WTC11 (cell line): Measurements from ENCODE around the gene FA2H. TPM values are rescaled to one million over a fixed set of nuclear protein-coding genes. Genes with fewer than 3 reads are reported as not detected.

Source experiments
- ATAC-seq: fragments of 200-7000 bp; cut with Tn5 transposase; 2 replicates; pipeline ENCODE4 v1.10.0; 2021; ENCODE audit warnings: mild to moderate bottlenecking, moderate library complexity
- CTCF ChIA-PET: fragments of 300-600 bp; sonication (Branson Sonifier 250); formaldehyde crosslinking; loops from one replicate; lab custom pipeline; 2021; ENCODE audit warnings: antibody characterized with exemption; lab: Charles Lee
- POLR2A ChIA-PET: fragments of 350-600 bp; sonication (Branson Sonifier 250); formaldehyde crosslinking; loops from one replicate; lab custom pipeline; 2021; ENCODE audit warnings: antibody characterized with exemption; lab: Charles Lee
- DNase-seq: peaks from one replicate; pipeline ENCODE4 v3.0.0; 2021; ENCODE audit warnings: low spot score
- H3K27ac Mint-ChIP-seq: 2 replicates; pipeline ENCODE4 v1.8.0; 2021; ENCODE audit warnings: mixed read lengths
- H3K27me3 Mint-ChIP-seq: 2 replicates; pipeline ENCODE4 v1.8.0; 2021; ENCODE audit warnings: low read depth, mild to moderate bottlenecking, moderate library complexity, mixed read lengths
- H3K36me3 Mint-ChIP-seq: 2 replicates; pipeline ENCODE4 v1.8.0; 2021; ENCODE audit warnings: mixed read lengths
- H3K4me1 Mint-ChIP-seq: 2 replicates; pipeline ENCODE4 v1.8.0; 2022; ENCODE audit warnings: mixed read lengths
- H3K4me3 Mint-ChIP-seq: 2 replicates; pipeline ENCODE4 v1.8.0; 2021; ENCODE audit warnings: mild to moderate bottlenecking, moderate library complexity, mixed read lengths
- H3K9me3 Mint-ChIP-seq: 2 replicates; pipeline ENCODE4 v1.8.0; 2021; ENCODE audit warnings: mixed read lengths
- FOXK1 ChIP-seq: sonication (generic); formaldehyde crosslinking; IDR thresholded peaks from 2 replicates; pipeline ENCODE4 v1.8.0; 2022; ENCODE audit warnings: mild to moderate bottlenecking, moderate library complexity, missing genetic modification reagents
- FOXP4 ChIP-seq: sonication (generic); formaldehyde crosslinking; IDR thresholded peaks from 2 replicates; pipeline ENCODE4 v1.8.0; 2022; ENCODE audit warnings: mild to moderate bottlenecking, missing genetic modification reagents
- GRHL2 ChIP-seq: fragments of 250-450 bp; sonication (Bioruptor Pico); IDR thresholded peaks from 2 replicates; pipeline ENCODE4 v1.8.0; 2022; ENCODE audit warnings: mild to moderate bottlenecking, moderate library complexity; ENCODE audit not compliant: insufficient replicate concordance, severe bottlenecking
- MYBL2 ChIP-seq: sonication (generic); formaldehyde crosslinking; IDR thresholded peaks from 2 replicates; pipeline ENCODE4 v1.8.1; 2023; ENCODE audit warnings: mild to moderate bottlenecking, moderate library complexity, missing genetic modification reagents
- RORB ChIP-seq: fragments of 250-450 bp; sonication (Bioruptor Pico); IDR thresholded peaks from 2 replicates; pipeline ENCODE4 v1.9.0; 2021; ENCODE audit warnings: mild to moderate bottlenecking
- SP1 ChIP-seq: sonication (generic); formaldehyde crosslinking; conservative IDR thresholded peaks from 2 replicates; pipeline ENCODE4 v1.8.1; 2022; ENCODE audit warnings: missing genetic modification reagents
- TEAD1 ChIP-seq: sonication (generic); formaldehyde crosslinking; IDR thresholded peaks from 2 replicates; pipeline ENCODE4 v1.8.0; 2022; ENCODE audit warnings: mild to moderate bottlenecking, missing genetic modification reagents
- TP53 ChIP-seq: sonication (generic); formaldehyde crosslinking; IDR thresholded peaks from 2 replicates; pipeline ENCODE4 v1.8.1; 2023; ENCODE audit warnings: mild to moderate bottlenecking, missing genetic modification reagents
- ZNF121 ChIP-seq: sonication (generic); formaldehyde crosslinking; IDR thresholded peaks from 2 replicates; pipeline ENCODE4 v1.8.0; 2023; ENCODE audit warnings: missing genetic modification reagents
- ZNF138 ChIP-seq: sonication (generic); formaldehyde crosslinking; conservative IDR thresholded peaks from 2 replicates; pipeline ENCODE4 v1.8.1; 2022; ENCODE audit warnings: mild to moderate bottlenecking, moderate library complexity, missing genetic modification reagents
- ZNF317 ChIP-seq: sonication (generic); formaldehyde crosslinking; IDR thresholded peaks from 2 replicates; pipeline ENCODE4 v1.8.1; 2023; ENCODE audit warnings: low read depth, mild to moderate bottlenecking, moderate library complexity, missing genetic modification reagents, borderline replicate concordance
- ZNF416 ChIP-seq: fragments of 250-450 bp; sonication (Bioruptor Pico); IDR thresholded peaks from 2 replicates; pipeline ENCODE4 v1.9.0; 2021; ENCODE audit warnings: mild to moderate bottlenecking, inconsistent platforms
- ZSCAN18 ChIP-seq: fragments of 250-450 bp; sonication (Bioruptor Pico); IDR thresholded peaks from 2 replicates; pipeline ENCODE4 v2.1.2; 2022; ENCODE audit warnings: mild to moderate bottlenecking, moderate library complexity
- total RNA-seq: library from RNA; stranded (reverse); gene quantifications from 3 replicates; pipeline ENCODE4 v1.2.3, GENCODE V29; 2021
- TF ChIP-seq, protein P1 (sequence below): sonication (generic); formaldehyde crosslinking; IDR thresholded peaks from 2 replicates; pipeline ENCODE4 v1.8.1; 2023; ENCODE audit warnings: mild to moderate bottlenecking, missing genetic modification reagents
- TF ChIP-seq, protein P2 (sequence below): fragments of 250-450 bp; sonication (Bioruptor Pico); IDR thresholded peaks from 2 replicates; pipeline ENCODE4 v1.9.0; 2021; ENCODE audit warnings: mild to moderate bottlenecking
- TF ChIP-seq, protein P3 (sequence below): sonication (generic); formaldehyde crosslinking; IDR thresholded peaks from 2 replicates; pipeline ENCODE4 v1.8.1; 2022; ENCODE audit warnings: mild to moderate bottlenecking, missing genetic modification reagents, moderate library complexity, borderline replicate concordance
- TF ChIP-seq, protein P4 (sequence below): sonication (generic); formaldehyde crosslinking; IDR thresholded peaks from 2 replicates; pipeline ENCODE4 v1.8.0; 2023; ENCODE audit warnings: missing genetic modification reagents, mild to moderate bottlenecking, borderline replicate concordance
- TF ChIP-seq, protein P5 (sequence below): sonication (generic); formaldehyde crosslinking; IDR thresholded peaks from 2 replicates; pipeline ENCODE4 v1.8.0; 2022; ENCODE audit warnings: mild to moderate bottlenecking, missing genetic modification reagents

FA2H gene
- total RNA-seq, 1 experiment from 2014 or later: 10.9 TPM

- TF ChIP-seq, protein P1, sequence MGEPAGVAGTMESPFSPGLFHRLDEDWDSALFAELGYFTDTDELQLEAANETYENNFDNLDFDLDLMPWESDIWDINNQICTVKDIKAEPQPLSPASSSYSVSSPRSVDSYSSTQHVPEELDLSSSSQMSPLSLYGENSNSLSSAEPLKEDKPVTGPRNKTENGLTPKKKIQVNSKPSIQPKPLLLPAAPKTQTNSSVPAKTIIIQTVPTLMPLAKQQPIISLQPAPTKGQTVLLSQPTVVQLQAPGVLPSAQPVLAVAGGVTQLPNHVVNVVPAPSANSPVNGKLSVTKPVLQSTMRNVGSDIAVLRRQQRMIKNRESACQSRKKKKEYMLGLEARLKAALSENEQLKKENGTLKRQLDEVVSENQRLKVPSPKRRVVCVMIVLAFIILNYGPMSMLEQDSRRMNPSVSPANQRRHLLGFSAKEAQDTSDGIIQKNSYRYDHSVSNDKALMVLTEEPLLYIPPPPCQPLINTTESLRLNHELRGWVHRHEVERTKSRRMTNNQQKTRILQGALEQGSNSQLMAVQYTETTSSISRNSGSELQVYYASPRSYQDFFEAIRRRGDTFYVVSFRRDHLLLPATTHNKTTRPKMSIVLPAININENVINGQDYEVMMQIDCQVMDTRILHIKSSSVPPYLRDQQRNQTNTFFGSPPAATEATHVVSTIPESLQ (CRISPR knock-in tag): no peak
- TF ChIP-seq, all 79 proteins: peak for 0
These were observed 10.4 kb upstream of the FA2H start (continued) for GRCh38 chr16:74785031-74785430.

DNA sequence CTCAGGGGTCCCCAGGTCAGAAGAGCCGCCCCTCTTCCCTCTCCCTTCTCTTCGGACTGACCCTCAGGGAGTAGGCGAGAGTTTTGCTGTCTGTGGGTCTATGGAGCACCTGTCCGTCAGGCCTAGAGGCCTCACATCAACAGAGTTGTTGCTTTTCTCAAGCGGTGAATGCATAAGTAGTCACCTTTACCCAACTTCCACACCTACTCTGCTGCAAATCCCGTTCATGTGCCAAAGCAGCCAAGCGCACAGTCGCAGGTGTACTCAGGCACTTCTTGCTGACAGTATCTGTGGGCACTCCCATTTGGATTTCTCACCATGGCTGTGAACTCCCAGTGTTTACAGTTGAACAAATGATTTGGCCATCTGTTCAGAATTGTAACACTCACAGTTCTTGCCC lies 4.0 kb upstream of the FA2H start:
- Mint-ChIP-seq H3K27me3 (peaks cover 22% of the 10 kb centered on the region), H3K4me1 (peaks cover 24% of the 10 kb centered on the region), H3K9me3 (no peaks in the 10 kb centered on the region), H3K27ac (no peak overlapping the region), H3K4me3 (no peak overlapping the region), H3K36me3 (no peaks in the 10 kb centered on the region)
- CTCF ChIA-PET: interaction anchor here (0.8 kb wide), 1 partner anchor 470 kb away, joined by 3 read pairs; no protein-coding TSS in a partner anchor
- POLR2A ChIA-PET: no interaction called here
- DNase-seq (no peak), ATAC-seq (no peak)
- TF ChIP-seq MYBL2 (CRISPR knock-in tag): no peak
- TF ChIP-seq, protein P2, sequence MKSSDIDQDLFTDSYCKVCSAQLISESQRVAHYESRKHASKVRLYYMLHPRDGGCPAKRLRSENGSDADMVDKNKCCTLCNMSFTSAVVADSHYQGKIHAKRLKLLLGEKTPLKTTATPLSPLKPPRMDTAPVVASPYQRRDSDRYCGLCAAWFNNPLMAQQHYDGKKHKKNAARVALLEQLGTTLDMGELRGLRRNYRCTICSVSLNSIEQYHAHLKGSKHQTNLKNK: no peak
- TF ChIP-seq, protein P3, sequence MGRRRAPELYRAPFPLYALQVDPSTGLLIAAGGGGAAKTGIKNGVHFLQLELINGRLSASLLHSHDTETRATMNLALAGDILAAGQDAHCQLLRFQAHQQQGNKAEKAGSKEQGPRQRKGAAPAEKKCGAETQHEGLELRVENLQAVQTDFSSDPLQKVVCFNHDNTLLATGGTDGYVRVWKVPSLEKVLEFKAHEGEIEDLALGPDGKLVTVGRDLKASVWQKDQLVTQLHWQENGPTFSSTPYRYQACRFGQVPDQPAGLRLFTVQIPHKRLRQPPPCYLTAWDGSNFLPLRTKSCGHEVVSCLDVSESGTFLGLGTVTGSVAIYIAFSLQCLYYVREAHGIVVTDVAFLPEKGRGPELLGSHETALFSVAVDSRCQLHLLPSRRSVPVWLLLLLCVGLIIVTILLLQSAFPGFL: no peak
- TF ChIP-seq, protein P1 (CRISPR knock-in tag): no peak
- TF ChIP-seq ZNF121 (CRISPR knock-in tag): no peak
- TF ChIP-seq ZSCAN18 (CRISPR knock-in tag): no peak
- TF ChIP-seq, protein P4, sequence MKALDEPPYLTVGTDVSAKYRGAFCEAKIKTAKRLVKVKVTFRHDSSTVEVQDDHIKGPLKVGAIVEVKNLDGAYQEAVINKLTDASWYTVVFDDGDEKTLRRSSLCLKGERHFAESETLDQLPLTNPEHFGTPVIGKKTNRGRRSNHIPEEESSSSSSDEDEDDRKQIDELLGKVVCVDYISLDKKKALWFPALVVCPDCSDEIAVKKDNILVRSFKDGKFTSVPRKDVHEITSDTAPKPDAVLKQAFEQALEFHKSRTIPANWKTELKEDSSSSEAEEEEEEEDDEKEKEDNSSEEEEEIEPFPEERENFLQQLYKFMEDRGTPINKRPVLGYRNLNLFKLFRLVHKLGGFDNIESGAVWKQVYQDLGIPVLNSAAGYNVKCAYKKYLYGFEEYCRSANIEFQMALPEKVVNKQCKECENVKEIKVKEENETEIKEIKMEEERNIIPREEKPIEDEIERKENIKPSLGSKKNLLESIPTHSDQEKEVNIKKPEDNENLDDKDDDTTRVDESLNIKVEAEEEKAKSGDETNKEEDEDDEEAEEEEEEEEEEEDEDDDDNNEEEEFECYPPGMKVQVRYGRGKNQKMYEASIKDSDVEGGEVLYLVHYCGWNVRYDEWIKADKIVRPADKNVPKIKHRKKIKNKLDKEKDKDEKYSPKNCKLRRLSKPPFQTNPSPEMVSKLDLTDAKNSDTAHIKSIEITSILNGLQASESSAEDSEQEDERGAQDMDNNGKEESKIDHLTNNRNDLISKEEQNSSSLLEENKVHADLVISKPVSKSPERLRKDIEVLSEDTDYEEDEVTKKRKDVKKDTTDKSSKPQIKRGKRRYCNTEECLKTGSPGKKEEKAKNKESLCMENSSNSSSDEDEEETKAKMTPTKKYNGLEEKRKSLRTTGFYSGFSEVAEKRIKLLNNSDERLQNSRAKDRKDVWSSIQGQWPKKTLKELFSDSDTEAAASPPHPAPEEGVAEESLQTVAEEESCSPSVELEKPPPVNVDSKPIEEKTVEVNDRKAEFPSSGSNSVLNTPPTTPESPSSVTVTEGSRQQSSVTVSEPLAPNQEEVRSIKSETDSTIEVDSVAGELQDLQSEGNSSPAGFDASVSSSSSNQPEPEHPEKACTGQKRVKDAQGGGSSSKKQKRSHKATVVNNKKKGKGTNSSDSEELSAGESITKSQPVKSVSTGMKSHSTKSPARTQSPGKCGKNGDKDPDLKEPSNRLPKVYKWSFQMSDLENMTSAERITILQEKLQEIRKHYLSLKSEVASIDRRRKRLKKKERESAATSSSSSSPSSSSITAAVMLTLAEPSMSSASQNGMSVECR (CRISPR knock-in tag): no peak
- TF ChIP-seq TP53: no peak
- no peak for TF ChIP-seq FOXP4
- TF ChIP-seq ZNF416 (CRISPR knock-in tag): no peak
- TF ChIP-seq RORB (CRISPR knock-in tag): no peak
- TF ChIP-seq SP1: no peak
- TF ChIP-seq ZNF138 (CRISPR knock-in tag): no peak
- TF ChIP-seq, protein P5, sequence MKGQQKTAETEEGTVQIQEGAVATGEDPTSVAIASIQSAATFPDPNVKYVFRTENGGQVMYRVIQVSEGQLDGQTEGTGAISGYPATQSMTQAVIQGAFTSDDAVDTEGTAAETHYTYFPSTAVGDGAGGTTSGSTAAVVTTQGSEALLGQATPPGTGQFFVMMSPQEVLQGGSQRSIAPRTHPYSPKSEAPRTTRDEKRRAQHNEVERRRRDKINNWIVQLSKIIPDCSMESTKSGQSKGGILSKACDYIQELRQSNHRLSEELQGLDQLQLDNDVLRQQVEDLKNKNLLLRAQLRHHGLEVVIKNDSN (CRISPR knock-in tag): no peak
- TF ChIP-seq GRHL2 (CRISPR knock-in tag): no peak
- TF ChIP-seq TEAD1: no peak
- no peak for TF ChIP-seq FOXK1 (CRISPR knock-in tag)
- no peak for TF ChIP-seq ZNF317 (CRISPR knock-in tag)
